ENCODE results near the gene KCNT1.

Gene KCNT1

GRCh38 chr9:135802876-135803419, 101.0 kb downstream of the KCNT1 start:
- DNase-seq (ENCODE audit: low spot score) = no peak
- TF ChIP-seq CTCF (IDR thresholded peaks at IDR 0.05; ENCODE audit: borderline replicate concordance, control extremely low read depth, extremely low read depth, insufficient read depth, missing control alignments) = no peak
- in situ Hi-C loops (cut with MboI; ENCODE audit: low sequenced_read_pairs, unreplicated experiment) = no loop called here

- DNase-seq (ENCODE audit: low spot score) = no peak
- in situ Hi-C loops (cut with MboI; ENCODE audit: low sequenced_read_pairs, unreplicated experiment) = no loop called here
- TF ChIP-seq CTCF (IDR thresholded peaks at IDR 0.05; ENCODE audit: borderline replicate concordance, control extremely low read depth, extremely low read depth, insufficient read depth, missing control alignments) = no peak
Measured at GRCh38 chr9:135803441-135803840, 101.5 kb downstream of the KCNT1 start.

GRCh38 chr9:135804581-135805421, 102.8 kb downstream of the KCNT1 start:
- in situ Hi-C loops (cut with MboI; ENCODE audit: low sequenced_read_pairs, unreplicated experiment) = no loop called here
- TF ChIP-seq CTCF (IDR thresholded peaks at IDR 0.05; ENCODE audit: borderline replicate concordance, control extremely low read depth, extremely low read depth, insufficient read depth, missing control alignments) = no peak
- DNase-seq (ENCODE audit: low spot score) = no peak

GRCh38 chr9:135805422-135806022, 103.5 kb downstream of the KCNT1 start:
- TF ChIP-seq CTCF (IDR thresholded peaks at IDR 0.05; ENCODE audit: borderline replicate concordance, control extremely low read depth, extremely low read depth, insufficient read depth, missing control alignments) = no peak
- no peak for DNase-seq (ENCODE audit: low spot score)
- in situ Hi-C loops (cut with MboI; ENCODE audit: low sequenced_read_pairs, unreplicated experiment) = no loop called here

- TF ChIP-seq CTCF (IDR thresholded peaks at IDR 0.05; ENCODE audit: borderline replicate concordance, control extremely low read depth, extremely low read depth, insufficient read depth, missing control alignments) = no peak
- DNase-seq (ENCODE audit: low spot score) = no peak
- in situ Hi-C loops (cut with MboI; ENCODE audit: low sequenced_read_pairs, unreplicated experiment) = no loop called here
Measured at GRCh38 chr9:135809166-135809565, 107.2 kb downstream of the KCNT1 start.

GRCh38 chr9:135810806-135811575, 109.0 kb downstream of the KCNT1 start:
- TF ChIP-seq CTCF (IDR thresholded peaks at IDR 0.05; ENCODE audit: borderline replicate concordance, control extremely low read depth, extremely low read depth, insufficient read depth, missing control alignments) = no peak
- DNase-seq (ENCODE audit: low spot score) = no peak
- in situ Hi-C loops (cut with MboI; ENCODE audit: low sequenced_read_pairs, unreplicated experiment) = no loop called here

Measured in GM13976 (cell line).